Kidney epithelial cell (primary cell): Measurements from ENCODE around the gene CIDEA. TPM values are rescaled to one million over a fixed set of nuclear protein-coding genes. Genes with fewer than 3 reads are reported as not detected.

Source experiments
- DNase-seq: peaks from one replicate; pipeline ENCODE4 v3.0.0-alpha.2; 2010; ENCODE audit warnings: low read depth
- H3K27me3 ChIP-seq: 2 replicates; pipeline ENCODE4 v1.6.0; 2011; ENCODE audit warnings: low read length; ENCODE audit not compliant: control insufficient read depth, insufficient read depth
- H3K36me3 ChIP-seq: 2 replicates; pipeline ENCODE4 v1.5.1; 2011; ENCODE audit warnings: low read length; ENCODE audit not compliant: control insufficient read depth, insufficient read depth
- H3K4me3 ChIP-seq: 2 replicates; pipeline ENCODE4 v1.5.1; 2011; ENCODE audit warnings: low read depth, mild to moderate bottlenecking, control low read depth, low read length
- total RNA-seq: library from RNA; depleted of rRNA; stranded (reverse); fragments of >200 nt; gene quantifications from 2 replicates; pipeline ENCODE4 v1.2.3, GENCODE V29; 2015
- TF ChIP-seq, protein P1 (sequence below): IDR thresholded peaks from 2 replicates; pipeline ENCODE4 v1.5.1; 2011; ENCODE audit warnings: mild to moderate bottlenecking, moderate library complexity, low read length, control low read depth, inconsistent platforms; ENCODE audit not compliant: insufficient read depth, poor library complexity, severe bottlenecking

Gene CIDEA
- total RNA-seq, 1 donor from 2014 or later, result 7.1 TPM

DNA sequence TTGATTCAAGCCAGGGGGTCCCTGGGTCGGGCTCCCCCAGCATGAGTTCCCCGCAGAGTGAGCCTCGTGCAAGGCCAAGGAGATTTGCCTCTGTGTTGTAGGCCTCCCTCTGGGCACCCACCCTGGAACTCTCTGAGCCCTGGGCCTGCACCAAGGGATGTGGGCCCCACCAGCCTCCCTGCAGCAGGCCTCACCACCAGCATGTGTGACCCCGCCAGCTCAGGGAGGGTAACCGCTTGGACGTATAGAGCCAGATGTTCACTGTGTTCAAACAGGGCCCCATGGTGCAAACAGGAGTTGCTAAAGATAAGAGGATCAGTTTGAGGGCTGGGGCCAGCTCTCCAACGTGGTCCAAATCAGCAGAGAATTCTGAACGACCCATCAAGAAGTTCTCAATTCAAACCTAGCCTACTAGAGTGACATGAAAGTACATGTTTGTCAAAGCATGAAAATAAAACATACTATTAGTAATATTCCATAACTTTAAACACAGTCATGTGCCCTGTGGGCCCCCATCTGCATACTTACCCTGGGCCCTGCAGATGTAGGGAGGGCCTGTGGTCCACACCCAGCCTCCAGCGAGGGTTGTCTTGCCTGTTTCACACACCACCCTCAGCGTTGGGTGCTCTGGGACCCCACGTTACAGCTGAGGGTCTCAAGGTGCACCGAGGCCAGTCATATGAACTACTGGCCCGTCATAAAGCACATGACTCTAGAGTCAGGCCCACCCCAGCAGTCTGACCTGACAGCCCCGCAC is 48.4 kb downstream of the CIDEA start:
- Histone ChIP-seq H3K36me3 (no peaks in the 10 kb centered on the region), H3K4me3 (no peak overlapping the region), H3K27me3 (no peaks in the 10 kb centered on the region)
- no peak for DNase-seq
- TF ChIP-seq, protein P1, sequence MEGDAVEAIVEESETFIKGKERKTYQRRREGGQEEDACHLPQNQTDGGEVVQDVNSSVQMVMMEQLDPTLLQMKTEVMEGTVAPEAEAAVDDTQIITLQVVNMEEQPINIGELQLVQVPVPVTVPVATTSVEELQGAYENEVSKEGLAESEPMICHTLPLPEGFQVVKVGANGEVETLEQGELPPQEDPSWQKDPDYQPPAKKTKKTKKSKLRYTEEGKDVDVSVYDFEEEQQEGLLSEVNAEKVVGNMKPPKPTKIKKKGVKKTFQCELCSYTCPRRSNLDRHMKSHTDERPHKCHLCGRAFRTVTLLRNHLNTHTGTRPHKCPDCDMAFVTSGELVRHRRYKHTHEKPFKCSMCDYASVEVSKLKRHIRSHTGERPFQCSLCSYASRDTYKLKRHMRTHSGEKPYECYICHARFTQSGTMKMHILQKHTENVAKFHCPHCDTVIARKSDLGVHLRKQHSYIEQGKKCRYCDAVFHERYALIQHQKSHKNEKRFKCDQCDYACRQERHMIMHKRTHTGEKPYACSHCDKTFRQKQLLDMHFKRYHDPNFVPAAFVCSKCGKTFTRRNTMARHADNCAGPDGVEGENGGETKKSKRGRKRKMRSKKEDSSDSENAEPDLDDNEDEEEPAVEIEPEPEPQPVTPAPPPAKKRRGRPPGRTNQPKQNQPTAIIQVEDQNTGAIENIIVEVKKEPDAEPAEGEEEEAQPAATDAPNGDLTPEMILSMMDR, result no peak

DNA sequence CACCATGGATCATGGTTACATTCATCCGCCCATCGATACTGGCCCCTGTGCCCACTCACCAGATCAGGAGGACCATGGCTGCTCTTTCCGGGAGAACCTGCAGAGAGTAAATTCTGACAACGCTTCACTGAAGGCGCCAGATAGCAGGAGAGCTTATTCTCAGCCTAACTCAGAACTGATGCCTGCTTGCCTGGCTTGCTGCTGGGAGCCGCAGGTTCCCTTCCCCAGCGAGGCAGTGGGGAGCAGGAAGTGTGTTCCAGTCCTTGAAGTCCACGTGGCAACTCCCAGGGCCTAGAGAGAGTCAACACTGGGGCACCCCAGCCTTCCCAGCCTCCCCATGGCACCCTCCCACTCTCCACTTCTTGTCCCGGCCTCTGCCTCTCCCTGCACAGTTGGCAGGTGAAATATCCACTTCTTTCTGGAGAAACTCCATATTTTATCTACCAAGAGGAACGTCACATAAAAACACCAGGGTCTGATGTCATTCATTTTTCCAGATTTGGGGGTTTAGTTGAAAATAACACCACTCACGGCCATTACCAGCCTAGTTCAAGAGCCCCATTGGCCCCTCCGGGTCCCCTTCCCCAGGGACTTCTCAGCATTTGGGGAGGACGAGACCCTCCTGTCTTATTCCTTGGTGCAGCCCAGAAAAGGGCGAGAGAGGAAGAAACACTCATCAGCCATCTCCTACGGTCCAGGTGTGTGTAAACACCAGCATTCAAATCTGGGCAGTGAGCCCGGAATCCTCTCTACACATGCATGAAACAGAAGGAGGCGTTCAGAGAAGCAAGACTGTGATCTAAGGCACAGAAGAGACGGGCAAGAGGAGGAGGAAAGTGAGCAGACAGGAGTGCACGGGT is 50.4 kb downstream of the CIDEA start:
- H3K27me3 ChIP-seq, result no peaks in the 10 kb centered on the region
- no peak overlapping the region for H3K4me3 ChIP-seq
- no peaks in the 10 kb centered on the region for H3K36me3 ChIP-seq
- TF ChIP-seq, protein P1, result no peak
- no peak for DNase-seq

DNA sequence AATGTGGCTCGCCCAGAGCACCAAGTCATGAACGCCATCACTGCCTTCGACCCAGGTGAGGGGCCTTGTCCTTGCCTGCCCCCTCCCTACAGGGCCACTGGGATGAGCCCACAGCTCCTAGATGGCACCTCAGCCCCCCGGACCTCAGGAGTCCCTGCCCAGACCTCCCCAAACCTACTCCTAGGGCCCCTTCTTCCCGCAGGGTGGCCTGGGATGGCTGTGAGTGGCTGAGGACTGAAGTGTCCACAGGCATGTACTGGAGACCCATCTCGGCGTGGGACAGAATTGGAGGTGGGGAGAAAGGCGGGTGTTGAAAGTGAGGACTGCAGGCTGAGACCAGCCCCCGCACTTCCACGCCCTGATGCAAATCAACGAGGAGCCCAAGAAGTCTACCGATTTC is 51.0 kb downstream of the CIDEA start:
- TF ChIP-seq, protein P1, result no peak
- Histone ChIP-seq H3K36me3 (no peaks in the 10 kb centered on the region), H3K27me3 (no peaks in the 10 kb centered on the region), H3K4me3 (no peak overlapping the region)
- DNase-seq, result no peak

DNA sequence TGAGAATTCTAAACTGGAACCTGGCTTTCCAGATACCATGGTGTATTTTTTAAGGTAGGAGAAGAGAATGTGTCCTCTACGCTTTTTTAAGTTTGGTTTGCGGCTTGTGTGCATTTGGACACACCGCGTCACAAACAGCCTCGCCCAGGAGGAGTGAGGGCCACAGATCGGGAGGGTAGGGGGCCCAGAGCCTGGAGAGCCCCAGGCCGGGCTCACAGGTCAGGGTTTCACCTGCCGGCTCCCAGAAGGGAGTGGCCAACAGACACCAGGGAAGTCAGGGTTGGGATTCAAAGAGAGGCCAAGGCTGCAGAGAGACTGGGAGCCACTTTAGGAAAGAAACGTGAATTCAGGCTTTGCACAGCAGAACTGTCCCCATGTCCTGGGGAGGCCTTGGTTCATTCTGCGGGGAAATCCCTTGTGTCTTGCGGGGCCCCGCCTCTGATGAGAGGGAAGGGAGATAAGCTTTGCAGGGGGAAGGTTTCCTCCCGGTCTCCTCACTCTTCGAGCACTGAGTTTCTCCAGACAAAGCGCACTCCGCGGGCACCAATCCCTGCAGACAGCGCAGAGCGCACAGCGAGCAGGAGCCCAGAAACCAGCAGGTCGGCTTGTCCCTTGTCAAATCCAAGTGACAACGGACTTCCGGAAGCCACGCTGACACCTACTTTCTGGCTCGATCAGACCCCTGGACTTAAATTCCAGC is 51.9 kb downstream of the CIDEA start:
- H3K4me3 ChIP-seq, result no peak overlapping the region
- no peaks in the 10 kb centered on the region for H3K36me3 ChIP-seq
- no peaks in the 10 kb centered on the region for H3K27me3 ChIP-seq
- no peak for DNase-seq
- TF ChIP-seq, protein P1, result no peak

DNA sequence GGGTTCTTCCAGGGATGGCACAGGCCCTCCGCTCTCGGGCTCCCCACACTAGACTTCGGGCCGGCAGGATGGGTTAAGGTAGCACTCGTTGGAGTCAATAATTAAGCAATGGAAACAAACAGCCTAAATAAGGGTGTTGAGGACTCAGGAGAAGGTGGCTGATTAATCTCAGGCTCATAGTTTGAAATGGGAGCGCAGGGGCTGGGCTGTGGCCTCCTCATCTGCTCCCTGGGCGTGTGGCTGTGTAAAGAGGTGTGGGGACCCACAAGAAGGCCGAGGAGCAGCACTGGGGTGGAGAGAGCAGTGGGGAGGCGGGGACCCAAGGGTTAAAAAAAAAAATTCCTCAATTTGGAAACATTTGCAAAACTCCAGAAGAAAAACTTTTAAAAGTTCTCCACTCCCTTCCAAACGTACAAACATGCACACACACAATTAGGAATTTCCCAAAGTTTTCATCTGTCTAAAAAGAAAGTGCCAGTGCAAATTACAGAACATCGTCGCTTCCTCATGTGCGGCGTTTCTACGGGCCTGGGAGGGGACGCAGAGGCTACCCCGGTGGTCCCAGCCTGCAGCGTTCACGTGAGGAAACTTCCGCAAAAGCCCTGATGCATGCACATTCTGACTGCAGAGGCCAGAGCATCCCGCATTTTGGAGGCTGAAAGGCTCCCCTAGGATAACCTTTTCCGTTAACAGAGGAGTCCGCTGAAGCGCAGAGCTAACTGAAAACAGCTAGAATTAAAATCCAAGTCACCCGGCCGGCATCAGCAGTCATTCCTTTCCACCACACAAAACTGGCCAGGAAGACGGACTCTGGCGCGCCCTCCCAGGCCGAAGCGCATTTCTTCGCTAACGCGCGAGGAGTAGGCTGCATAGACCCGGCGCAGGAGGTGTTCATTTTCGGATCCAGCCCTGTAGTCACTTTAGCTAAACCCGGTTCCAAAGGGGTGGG is 52.9 kb downstream of the CIDEA start:
- DNase-seq, result no peak
- Histone ChIP-seq H3K27me3 (no peaks in the 10 kb centered on the region), H3K4me3 (peak overlapping the region; percentile 68), H3K36me3 (peaks cover 1% of the 10 kb centered on the region)
- TF ChIP-seq, protein P1, result peak; percentile 41
